ENCODE measurements around the gene PTPN14.

DNA sequence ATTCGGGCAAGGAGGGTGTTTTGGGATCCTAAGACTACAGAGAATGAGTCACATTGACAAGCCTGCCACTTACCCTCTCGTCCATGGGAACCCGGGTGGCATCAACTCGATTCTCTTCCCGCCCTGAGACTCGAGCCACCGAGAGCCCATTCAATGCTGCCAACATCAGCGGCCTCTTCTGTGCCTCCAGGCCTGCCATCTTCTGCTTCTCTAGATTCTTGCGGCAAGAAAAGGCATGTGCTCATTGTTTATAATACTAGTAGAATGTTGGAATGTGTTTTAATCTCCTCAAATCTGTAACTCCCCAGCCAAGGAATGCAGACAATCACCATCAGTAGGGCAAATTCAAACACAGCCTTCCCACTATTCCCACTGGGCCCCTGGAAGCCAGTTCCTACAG is 173.5 kb downstream of the PTPN14 start:
- TF ChIP-seq, protein P1, sequence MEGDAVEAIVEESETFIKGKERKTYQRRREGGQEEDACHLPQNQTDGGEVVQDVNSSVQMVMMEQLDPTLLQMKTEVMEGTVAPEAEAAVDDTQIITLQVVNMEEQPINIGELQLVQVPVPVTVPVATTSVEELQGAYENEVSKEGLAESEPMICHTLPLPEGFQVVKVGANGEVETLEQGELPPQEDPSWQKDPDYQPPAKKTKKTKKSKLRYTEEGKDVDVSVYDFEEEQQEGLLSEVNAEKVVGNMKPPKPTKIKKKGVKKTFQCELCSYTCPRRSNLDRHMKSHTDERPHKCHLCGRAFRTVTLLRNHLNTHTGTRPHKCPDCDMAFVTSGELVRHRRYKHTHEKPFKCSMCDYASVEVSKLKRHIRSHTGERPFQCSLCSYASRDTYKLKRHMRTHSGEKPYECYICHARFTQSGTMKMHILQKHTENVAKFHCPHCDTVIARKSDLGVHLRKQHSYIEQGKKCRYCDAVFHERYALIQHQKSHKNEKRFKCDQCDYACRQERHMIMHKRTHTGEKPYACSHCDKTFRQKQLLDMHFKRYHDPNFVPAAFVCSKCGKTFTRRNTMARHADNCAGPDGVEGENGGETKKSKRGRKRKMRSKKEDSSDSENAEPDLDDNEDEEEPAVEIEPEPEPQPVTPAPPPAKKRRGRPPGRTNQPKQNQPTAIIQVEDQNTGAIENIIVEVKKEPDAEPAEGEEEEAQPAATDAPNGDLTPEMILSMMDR (IDR thresholded peaks at IDR 0.05), result no peak
- TF ChIP-seq POLR2A (IDR thresholded peaks at IDR 0.05), result no peak
